Activated naive CD8-positive, alpha-beta T cell treated with anti-CD3 and anti-CD28 coated beads for 36 hours (primary cell): ENCODE measurements around the gene CCDC169. TPM values are rescaled to one million over a fixed set of nuclear protein-coding genes. Genes with fewer than 3 reads are reported as not detected.

Experiments
- DNase-seq: peaks from one replicate; pipeline ENCODE4 v3.0.0; 2021
- H3K27ac Mint-ChIP-seq: one replicate; pipeline ENCODE4 v1.8.0; 2022; ENCODE audit warnings: mild to moderate bottlenecking, moderate library complexity, mixed read lengths
- H3K27me3 Mint-ChIP-seq: one replicate; pipeline ENCODE4 v1.8.0; 2022; ENCODE audit warnings: mild to moderate bottlenecking, mixed read lengths
- H3K36me3 Mint-ChIP-seq: one replicate; pipeline ENCODE4 v1.8.0; 2021; ENCODE audit warnings: mild to moderate bottlenecking, mixed read lengths
- H3K4me1 Mint-ChIP-seq: one replicate; pipeline ENCODE4 v1.8.0; 2021; ENCODE audit warnings: mixed read lengths
- H3K4me3 Mint-ChIP-seq: one replicate; pipeline ENCODE4 v1.8.0; 2022; ENCODE audit warnings: mild to moderate bottlenecking, moderate library complexity, mixed read lengths
- H3K9me3 Mint-ChIP-seq: one replicate; pipeline ENCODE4 v1.8.0; 2022; ENCODE audit warnings: mixed read lengths
- total RNA-seq, 2 experiments: library from RNA; stranded (reverse); gene quantifications; one replicate each; pipeline ENCODE4 v1.2.3, GENCODE V29; 2021

The CCDC169 gene
- total RNA-seq, 2 experiments from 2014 or later, result 0.28 TPM; not detected in 1

- Mint-ChIP-seq H3K4me1 (no peaks in the 10 kb centered on the region), H3K4me3 (no peak overlapping the region), H3K27me3 (peaks cover 34% of the 10 kb centered on the region), H3K27ac (no peak overlapping the region), H3K9me3 (peaks cover 3% of the 10 kb centered on the region), H3K36me3 (no peaks in the 10 kb centered on the region)
- no peak for DNase-seq
Measured at GRCh38 chr13:36286006-36286405, 11.6 kb downstream of the CCDC169 start.

GRCh38 chr13:36282821-36283432 is 14.7 kb downstream of the CCDC169 start:
- DNase-seq, result no peak

GRCh38 chr13:36275190-36276002 is 22.2 kb downstream of the CCDC169 start:
- Mint-ChIP-seq H3K4me3 (no peak overlapping the region), H3K4me1 (no peaks in the 10 kb centered on the region), H3K9me3 (no peaks in the 10 kb centered on the region), H3K36me3 (no peaks in the 10 kb centered on the region), H3K27ac (no peak overlapping the region), H3K27me3 (no peaks in the 10 kb centered on the region)
- DNase-seq, result no peak

More at GRCh38 chr13:36282821-36283432, 14.7 kb downstream of the CCDC169 start:
- no peaks in the 10 kb centered on the region for H3K4me1 Mint-ChIP-seq
- peaks cover 24% of the 10 kb centered on the region for H3K27me3 Mint-ChIP-seq
- H3K4me3 Mint-ChIP-seq, result no peak overlapping the region
- H3K36me3 Mint-ChIP-seq, result no peaks in the 10 kb centered on the region
- no peak overlapping the region for H3K27ac Mint-ChIP-seq
- H3K9me3 Mint-ChIP-seq, result no peaks in the 10 kb centered on the region

GRCh38 chr13:36273431-36273830 is 24.2 kb downstream of the CCDC169 start:
- no peaks in the 10 kb centered on the region for H3K36me3 Mint-ChIP-seq
- H3K27me3 Mint-ChIP-seq, result peaks cover 3% of the 10 kb centered on the region
- no peak overlapping the region for H3K27ac Mint-ChIP-seq
- no peaks in the 10 kb centered on the region for H3K9me3 Mint-ChIP-seq
- no peak for DNase-seq
- H3K4me3 Mint-ChIP-seq, result no peak overlapping the region
- H3K4me1 Mint-ChIP-seq, result no peaks in the 10 kb centered on the region

GRCh38 chr13:36261976-36262375 is 35.6 kb downstream of the CCDC169 start:
- Mint-ChIP-seq H3K36me3 (no peaks in the 10 kb centered on the region), H3K27ac (no peak overlapping the region), H3K4me1 (no peaks in the 10 kb centered on the region), H3K27me3 (peaks cover 12% of the 10 kb centered on the region), H3K9me3 (no peaks in the 10 kb centered on the region), H3K4me3 (no peak overlapping the region)
- DNase-seq, result no peak

- Mint-ChIP-seq H3K9me3 (no peaks in the 10 kb centered on the region), H3K4me3 (no peak overlapping the region), H3K27me3 (peaks cover 10% of the 10 kb centered on the region), H3K27ac (no peak overlapping the region), H3K36me3 (no peaks in the 10 kb centered on the region), H3K4me1 (no peaks in the 10 kb centered on the region)
- no peak for DNase-seq
Measured at GRCh38 chr13:36261011-36261410, 36.6 kb downstream of the CCDC169 start.

- Mint-ChIP-seq H3K4me3 (no peak overlapping the region), H3K9me3 (no peaks in the 10 kb centered on the region), H3K27ac (no peak overlapping the region), H3K27me3 (peaks cover 6% of the 10 kb centered on the region), H3K4me1 (no peaks in the 10 kb centered on the region), H3K36me3 (no peaks in the 10 kb centered on the region)
- no peak for DNase-seq
Measured at GRCh38 chr13:36259361-36260137, 38.1 kb downstream of the CCDC169 start.

GRCh38 chr13:36258831-36259230 is 38.8 kb downstream of the CCDC169 start:
- Mint-ChIP-seq H3K36me3 (no peaks in the 10 kb centered on the region), H3K9me3 (no peaks in the 10 kb centered on the region), H3K4me3 (no peak overlapping the region), H3K4me1 (no peaks in the 10 kb centered on the region), H3K27ac (no peak overlapping the region), H3K27me3 (peaks cover 6% of the 10 kb centered on the region)
- no peak for DNase-seq

- DNase-seq, result no peak
- Mint-ChIP-seq H3K4me3 (no peak overlapping the region), H3K4me1 (no peaks in the 10 kb centered on the region), H3K9me3 (no peaks in the 10 kb centered on the region), H3K27ac (no peak overlapping the region), H3K36me3 (no peaks in the 10 kb centered on the region), H3K27me3 (no peaks in the 10 kb centered on the region)
Measured at GRCh38 chr13:36251526-36251925, 46.1 kb downstream of the CCDC169 start.

- no peak overlapping the region for H3K4me3 Mint-ChIP-seq
- DNase-seq, result no peak
- H3K36me3 Mint-ChIP-seq, result no peaks in the 10 kb centered on the region
- H3K27ac Mint-ChIP-seq, result no peak overlapping the region
- no peaks in the 10 kb centered on the region for H3K4me1 Mint-ChIP-seq
- no peaks in the 10 kb centered on the region for H3K9me3 Mint-ChIP-seq
- H3K27me3 Mint-ChIP-seq, result no peaks in the 10 kb centered on the region
Measured at GRCh38 chr13:36251017-36251416, 46.6 kb downstream of the CCDC169 start.

GRCh38 chr13:36248700-36249099 is 48.9 kb downstream of the CCDC169 start:
- Mint-ChIP-seq H3K9me3 (no peaks in the 10 kb centered on the region), H3K27me3 (no peaks in the 10 kb centered on the region), H3K4me3 (no peak overlapping the region), H3K4me1 (no peaks in the 10 kb centered on the region), H3K27ac (no peak overlapping the region), H3K36me3 (no peaks in the 10 kb centered on the region)
- no peak for DNase-seq

GRCh38 chr13:36244990-36245389 is 52.6 kb downstream of the CCDC169 start:
- Mint-ChIP-seq H3K4me3 (no peak overlapping the region), H3K36me3 (no peaks in the 10 kb centered on the region), H3K4me1 (no peaks in the 10 kb centered on the region), H3K9me3 (no peaks in the 10 kb centered on the region), H3K27me3 (no peaks in the 10 kb centered on the region), H3K27ac (no peak overlapping the region)
- DNase-seq, result no peak

GRCh38 chr13:36244073-36244472 is 53.5 kb downstream of the CCDC169 start:
- no peak overlapping the region for H3K27ac Mint-ChIP-seq
- H3K4me1 Mint-ChIP-seq, result no peaks in the 10 kb centered on the region
- H3K36me3 Mint-ChIP-seq, result no peaks in the 10 kb centered on the region
- no peaks in the 10 kb centered on the region for H3K9me3 Mint-ChIP-seq
- no peak for DNase-seq
- H3K27me3 Mint-ChIP-seq, result no peaks in the 10 kb centered on the region
- no peak overlapping the region for H3K4me3 Mint-ChIP-seq

GRCh38 chr13:36242761-36243160 is 54.9 kb downstream of the CCDC169 start:
- Mint-ChIP-seq H3K4me1 (no peaks in the 10 kb centered on the region), H3K27me3 (no peaks in the 10 kb centered on the region), H3K36me3 (no peaks in the 10 kb centered on the region), H3K9me3 (no peaks in the 10 kb centered on the region), H3K4me3 (no peak overlapping the region), H3K27ac (no peak overlapping the region)
- no peak for DNase-seq

GRCh38 chr13:36231236-36231635 is 66.4 kb downstream of the CCDC169 start:
- Mint-ChIP-seq H3K4me1 (no peaks in the 10 kb centered on the region), H3K27ac (no peak overlapping the region), H3K36me3 (no peaks in the 10 kb centered on the region), H3K4me3 (no peak overlapping the region), H3K27me3 (no peaks in the 10 kb centered on the region), H3K9me3 (peaks cover 6% of the 10 kb centered on the region)
- no peak for DNase-seq
